Testis (tissue), 2 donors: Measurements from ENCODE around the gene KDM1B.

Source experiments
- POLR2A ChIP-seq: fragments of 450-650 bp; IDR thresholded peaks from one replicate; pipeline ENCODE4 v1.6.1; 2017; ENCODE audit warnings: antibody characterized with exemption, mild to moderate bottlenecking, moderate library complexity
- TF ChIP-seq, protein P1 (sequence below), 3 experiments: fragments of 450-650 bp in 2 of 3; fragments of 200-600 bp in 1 of 3; sonication (generic) in 1 of 3; IDR thresholded peaks; one replicate each; pipeline ENCODE4 v1.5.1; 2016 to 2019; ENCODE audit warnings: antibody characterized with exemption in 3 of 3, mild to moderate bottlenecking in 2 of 3, moderate library complexity in 1 of 3

DNA sequence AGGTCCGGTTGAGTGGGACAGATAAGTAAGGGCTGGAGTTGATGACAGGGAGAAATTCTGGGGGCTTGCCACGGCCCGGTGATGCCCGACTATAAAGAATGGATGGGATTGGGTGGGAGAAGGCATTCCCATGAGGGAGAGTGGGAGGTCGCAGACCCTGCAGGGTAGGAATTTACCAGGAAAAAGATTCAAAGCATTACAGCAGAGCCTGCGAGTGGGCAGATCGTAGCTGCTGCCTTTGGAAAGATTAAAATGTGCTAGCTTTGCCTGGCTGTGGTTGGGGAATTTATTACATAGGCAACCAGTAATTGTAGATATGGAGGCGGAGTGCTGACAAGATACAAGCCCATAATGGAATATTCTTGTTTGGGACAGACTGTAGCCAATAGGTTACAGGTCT lies 49.5 kb downstream of the KDM1B start:
- TF ChIP-seq, protein P1, sequence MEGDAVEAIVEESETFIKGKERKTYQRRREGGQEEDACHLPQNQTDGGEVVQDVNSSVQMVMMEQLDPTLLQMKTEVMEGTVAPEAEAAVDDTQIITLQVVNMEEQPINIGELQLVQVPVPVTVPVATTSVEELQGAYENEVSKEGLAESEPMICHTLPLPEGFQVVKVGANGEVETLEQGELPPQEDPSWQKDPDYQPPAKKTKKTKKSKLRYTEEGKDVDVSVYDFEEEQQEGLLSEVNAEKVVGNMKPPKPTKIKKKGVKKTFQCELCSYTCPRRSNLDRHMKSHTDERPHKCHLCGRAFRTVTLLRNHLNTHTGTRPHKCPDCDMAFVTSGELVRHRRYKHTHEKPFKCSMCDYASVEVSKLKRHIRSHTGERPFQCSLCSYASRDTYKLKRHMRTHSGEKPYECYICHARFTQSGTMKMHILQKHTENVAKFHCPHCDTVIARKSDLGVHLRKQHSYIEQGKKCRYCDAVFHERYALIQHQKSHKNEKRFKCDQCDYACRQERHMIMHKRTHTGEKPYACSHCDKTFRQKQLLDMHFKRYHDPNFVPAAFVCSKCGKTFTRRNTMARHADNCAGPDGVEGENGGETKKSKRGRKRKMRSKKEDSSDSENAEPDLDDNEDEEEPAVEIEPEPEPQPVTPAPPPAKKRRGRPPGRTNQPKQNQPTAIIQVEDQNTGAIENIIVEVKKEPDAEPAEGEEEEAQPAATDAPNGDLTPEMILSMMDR (IDR thresholded peaks at IDR 0.05) = no peak
- TF ChIP-seq POLR2A = no peak
